CD4-positive, alpha-beta T cell treated with Interleukin-4 for 1 hour (primary cell): ENCODE measurements around the gene ZNF778.

ENCODE experiments used
- DNase-seq, 2 donors: peaks; one replicate each; pipeline ENCODE4 v3.0.0-alpha.2; 2020 to 2022

The ZNF778 gene

GRCh38 chr16:89194340-89195311 is 22.9 kb upstream of the ZNF778 start:
- DNase-seq = no peak

GRCh38 chr16:89195521-89196171 is 21.9 kb upstream of the ZNF778 start:
- no peak for DNase-seq

GRCh38 chr16:89197033-89197632 is 20.4 kb upstream of the ZNF778 start:
- no peak for DNase-seq

GRCh38 chr16:89197633-89198416 is 19.7 kb upstream of the ZNF778 start:
- DNase-seq = no peak

GRCh38 chr16:89198417-89199240 is 18.9 kb upstream of the ZNF778 start:
- DNase-seq = no peak

- DNase-seq = no peak
These were observed 18.0 kb upstream of the ZNF778 start for GRCh38 chr16:89199241-89200123.

- no peak for DNase-seq
These were observed 17.2 kb upstream of the ZNF778 start, which contains the start of gene SLC22A31 for GRCh38 chr16:89200124-89200849. SLC22A31 (minus strand) TSS chr16:89200537; CDS start chr16:89200501, 36 bp downstream.

- DNase-seq = no peak
These were observed 16.6 kb upstream of the ZNF778 start for GRCh38 chr16:89200850-89201411.

- peak; percentile 82 to 86 for DNase-seq
These were observed 15.8 kb upstream of the ZNF778 start for GRCh38 chr16:89201439-89202377.

GRCh38 chr16:89202422-89203215 is 14.9 kb upstream of the ZNF778 start:
- no peak for DNase-seq

GRCh38 chr16:89207993-89208392 is 9.5 kb upstream of the ZNF778 start:
- no peak for DNase-seq

- no peak for DNase-seq
These were observed 7.9 kb upstream of the ZNF778 start for GRCh38 chr16:89209522-89210044.

GRCh38 chr16:89210165-89210903 is 7.2 kb upstream of the ZNF778 start:
- DNase-seq = no peak

- DNase-seq = no peak
These were observed 6.5 kb upstream of the ZNF778 start for GRCh38 chr16:89210904-89211515.

GRCh38 chr16:89216315-89217137 is 977 bp upstream of the ZNF778 start:
- peak; percentile 83 to 85 for DNase-seq

GRCh38 chr16:89217138-89217387 is 440 bp upstream of the ZNF778 start:
- DNase-seq = no peak
